ENCODE results near the gene MYH14. TPM values are rescaled to one million over a fixed set of nuclear protein-coding genes. Genes with fewer than 3 reads are reported as not detected.
A peak's percentile ranks its signal among the peaks of the same experiment; 100 is the strongest.

The MYH14 gene
- total and polyA plus RNA-seq, 5 experiments from 2014 or later = not detected

DNA sequence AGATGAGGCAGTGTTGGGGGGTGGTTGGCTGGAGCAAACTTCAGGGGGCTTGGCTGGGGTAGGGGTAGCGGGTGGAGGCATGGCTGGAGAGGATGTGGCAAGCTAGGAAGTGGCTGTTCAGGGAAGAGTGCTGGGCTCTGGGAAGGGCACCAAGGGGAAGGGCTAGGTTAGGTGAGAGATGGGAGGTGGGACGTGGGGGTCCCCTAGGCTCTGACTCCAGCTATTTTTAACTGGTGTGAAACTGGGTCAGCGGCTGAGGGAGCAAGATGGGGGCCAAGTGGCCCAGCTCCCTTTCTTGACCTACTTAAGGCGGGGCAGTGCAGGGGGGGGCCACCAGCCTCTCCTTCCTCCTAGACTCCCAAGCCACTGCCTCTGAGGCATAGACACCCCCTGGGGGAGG lies 118.4 kb downstream of the MYH14 start:
- H3K4me3 Mint-ChIP-seq = no peak overlapping the region
- ATAC-seq (no peak), DNase-seq (no peak)
- POLR2A ChIA-PET = no interaction called here
- H3K27me3 Mint-ChIP-seq = peaks cover 8 to 70% (median 50%) of the 10 kb centered on the region in 5 donors
- H3K9me3 Mint-ChIP-seq = peaks cover 0 to 3% (median 0%) of the 10 kb centered on the region in 9 donors
- H3K36me3 Mint-ChIP-seq = no peaks in the 10 kb centered on the region
- H3K4me1 Mint-ChIP-seq = peaks cover 7 to 13% (median 12%) of the 10 kb centered on the region in 4 donors
- no peak overlapping the region for H3K27ac Mint-ChIP-seq

DNA sequence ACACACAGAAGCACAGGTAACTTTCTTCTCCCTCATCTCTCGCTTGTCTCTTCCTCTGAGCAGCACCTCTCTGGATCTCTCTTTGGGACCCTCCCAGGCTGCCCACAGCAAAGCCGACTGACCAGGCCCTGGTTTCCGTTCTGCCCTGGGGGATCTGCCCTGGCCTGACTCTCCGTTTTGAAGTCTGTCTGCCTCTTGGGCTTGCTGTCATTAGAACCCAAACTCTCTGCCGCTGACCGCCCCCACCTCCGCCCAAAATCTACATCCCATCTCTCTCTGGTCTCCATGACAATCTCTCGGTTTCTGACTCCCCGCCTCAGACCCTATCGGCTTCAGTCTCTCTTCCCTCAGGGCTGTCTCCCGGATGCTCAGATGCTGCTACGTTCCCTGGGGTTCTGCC lies 118.8 kb downstream of the MYH14 start:
- no peak overlapping the region for H3K4me3 Mint-ChIP-seq
- POLR2A ChIA-PET = no interaction called here
- no peak overlapping the region for H3K27ac Mint-ChIP-seq
- H3K27me3 Mint-ChIP-seq = peaks cover 12 to 72% (median 53%) of the 10 kb centered on the region in 5 donors
- ATAC-seq = no peak
- H3K36me3 Mint-ChIP-seq = peaks cover 0 to 3% (median 0%) of the 10 kb centered on the region in 3 donors
- peaks cover 11 to 17% (median 16%) of the 10 kb centered on the region in 4 donors for H3K4me1 Mint-ChIP-seq
- DNase-seq = peak in 1 of 10 donors; percentile 42
- peaks cover 0 to 5% (median 0%) of the 10 kb centered on the region in 9 donors for H3K9me3 Mint-ChIP-seq

DNA sequence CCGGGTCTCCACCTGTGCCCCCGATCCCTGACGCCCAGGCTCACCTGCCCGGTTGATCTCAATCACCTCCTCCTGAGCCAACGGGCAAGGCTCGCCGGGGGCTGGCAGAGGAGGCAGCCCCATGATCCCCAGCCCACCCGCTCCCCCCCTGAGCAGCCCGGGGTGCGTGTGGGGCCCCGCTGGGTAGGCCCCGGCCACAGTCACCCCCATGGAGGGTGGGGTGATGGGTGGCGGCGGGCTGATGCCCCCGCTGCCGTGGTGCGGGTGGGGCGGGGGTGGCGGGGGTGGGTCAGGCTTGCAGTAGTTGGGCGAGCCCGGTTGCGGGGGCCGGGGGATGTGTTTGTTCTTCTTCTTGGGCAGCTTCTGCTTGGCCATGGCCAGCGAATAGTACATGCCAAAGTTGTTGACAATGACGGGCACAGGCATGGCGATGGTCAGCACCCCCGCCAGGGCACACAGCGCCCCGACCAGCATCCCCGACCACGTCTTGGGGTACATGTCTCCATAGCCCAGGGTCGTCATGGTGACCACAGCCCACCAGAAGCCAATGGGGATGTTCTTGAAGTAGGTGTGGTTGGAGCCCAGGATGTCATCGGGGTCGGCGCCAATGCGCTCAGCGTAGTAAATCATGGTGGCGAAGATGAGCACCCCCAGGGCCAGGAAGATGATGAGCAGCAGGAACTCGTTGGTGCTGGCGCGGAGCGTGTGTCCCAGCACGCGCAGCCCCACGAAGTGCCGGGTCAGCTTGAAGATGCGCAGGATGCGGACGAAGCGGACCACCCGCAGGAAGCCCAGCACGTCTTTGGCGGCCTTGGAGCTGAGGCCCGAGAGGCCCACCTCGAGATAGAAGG lies 119.7 kb downstream of the MYH14 start:
- peaks cover 14 to 70% (median 50%) of the 10 kb centered on the region in 5 donors for H3K27me3 Mint-ChIP-seq

DNA sequence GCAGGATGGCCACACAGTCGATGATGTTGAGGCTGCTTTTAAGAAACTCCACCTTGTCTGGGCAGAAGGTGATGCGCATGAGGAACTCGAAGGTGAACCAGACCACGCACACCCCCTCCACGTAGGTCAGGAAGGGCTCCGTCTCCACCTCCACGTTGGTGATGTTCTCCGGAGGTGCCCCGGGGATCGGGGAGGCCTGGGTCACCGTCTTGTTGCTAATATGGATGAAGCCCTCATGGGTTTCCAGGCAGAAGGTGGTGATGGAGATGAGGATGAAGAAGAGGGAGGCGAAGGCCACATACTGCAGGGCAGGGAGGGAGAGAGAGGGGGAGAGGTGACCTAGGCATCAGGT lies 120.3 kb downstream of the MYH14 start:
- no peak overlapping the region for H3K27ac Mint-ChIP-seq
- ATAC-seq (no peak), DNase-seq (peak in 1 of 10 donors; percentile 32)
- H3K4me3 Mint-ChIP-seq = no peak overlapping the region
- POLR2A ChIA-PET = interaction anchor here (0.6 kb wide), 1 partner anchor 73 kb away, joined by 4 read pairs; no protein-coding TSS in a partner anchor
- H3K27me3 Mint-ChIP-seq = peaks cover 14 to 67% (median 49%) of the 10 kb centered on the region in 5 donors
- H3K36me3 Mint-ChIP-seq = peaks cover 0 to 10% (median 0%) of the 10 kb centered on the region in 3 donors
- peaks cover 16 to 25% (median 22%) of the 10 kb centered on the region in 4 donors for H3K4me1 Mint-ChIP-seq
- H3K9me3 Mint-ChIP-seq = peaks cover 0 to 11% (median 0%) of the 10 kb centered on the region in 9 donors

More for the DNA sequence above, 119.7 kb downstream of the MYH14 start:
- peaks cover 16 to 25% (median 22%) of the 10 kb centered on the region in 4 donors for H3K4me1 Mint-ChIP-seq
- H3K36me3 Mint-ChIP-seq = peaks cover 0 to 10% (median 0%) of the 10 kb centered on the region in 3 donors
- no peak overlapping the region for H3K4me3 Mint-ChIP-seq
- ATAC-seq (no peak), DNase-seq (peak in 1 of 10 donors; percentile 52)
- H3K27ac Mint-ChIP-seq = no peak overlapping the region
- H3K9me3 Mint-ChIP-seq = peaks cover 0 to 11% (median 0%) of the 10 kb centered on the region in 9 donors
- POLR2A ChIA-PET = no interaction called here

DNA sequence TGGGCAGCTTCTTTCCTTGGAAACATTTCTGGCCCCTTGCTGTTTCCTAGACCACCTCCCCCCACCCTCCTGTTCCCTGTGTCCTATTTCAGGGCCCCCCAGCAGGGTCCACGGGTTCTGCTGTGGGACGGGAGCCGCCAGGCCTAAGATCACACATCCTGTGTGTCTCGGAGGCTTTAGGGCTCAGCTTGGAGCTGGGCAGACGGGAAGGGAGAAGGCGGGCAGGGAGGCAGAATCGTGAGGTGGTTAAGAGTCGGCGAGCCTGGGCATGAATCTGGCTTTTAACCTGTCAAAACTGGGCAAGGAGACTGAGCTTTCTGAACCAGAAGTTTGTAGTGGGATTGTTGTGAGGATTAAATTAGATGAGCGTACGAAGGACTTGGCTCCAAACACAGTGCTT lies 120.9 kb downstream of the MYH14 start:
- peaks cover 14 to 64% (median 49%) of the 10 kb centered on the region in 5 donors for H3K27me3 Mint-ChIP-seq
- H3K9me3 Mint-ChIP-seq = peaks cover 0 to 13% (median 1%) of the 10 kb centered on the region in 9 donors
- H3K4me1 Mint-ChIP-seq = peaks cover 17 to 27% (median 25%) of the 10 kb centered on the region in 4 donors
- POLR2A ChIA-PET = interaction anchor here (0.6 kb wide), 1 partner anchor 73 kb away, joined by 4 read pairs; no protein-coding TSS in a partner anchor
- peak in 1 of 10 donors; percentile 36 for DNase-seq
- ATAC-seq = no peak
- H3K27ac Mint-ChIP-seq = peak overlapping the region in 2 of 10 donors; percentile 6 to 61
- H3K36me3 Mint-ChIP-seq = peaks cover 0 to 10% (median 1%) of the 10 kb centered on the region in 3 donors
- H3K4me3 Mint-ChIP-seq = peak overlapping the region in 1 of 10 donors; percentile 80

DNA sequence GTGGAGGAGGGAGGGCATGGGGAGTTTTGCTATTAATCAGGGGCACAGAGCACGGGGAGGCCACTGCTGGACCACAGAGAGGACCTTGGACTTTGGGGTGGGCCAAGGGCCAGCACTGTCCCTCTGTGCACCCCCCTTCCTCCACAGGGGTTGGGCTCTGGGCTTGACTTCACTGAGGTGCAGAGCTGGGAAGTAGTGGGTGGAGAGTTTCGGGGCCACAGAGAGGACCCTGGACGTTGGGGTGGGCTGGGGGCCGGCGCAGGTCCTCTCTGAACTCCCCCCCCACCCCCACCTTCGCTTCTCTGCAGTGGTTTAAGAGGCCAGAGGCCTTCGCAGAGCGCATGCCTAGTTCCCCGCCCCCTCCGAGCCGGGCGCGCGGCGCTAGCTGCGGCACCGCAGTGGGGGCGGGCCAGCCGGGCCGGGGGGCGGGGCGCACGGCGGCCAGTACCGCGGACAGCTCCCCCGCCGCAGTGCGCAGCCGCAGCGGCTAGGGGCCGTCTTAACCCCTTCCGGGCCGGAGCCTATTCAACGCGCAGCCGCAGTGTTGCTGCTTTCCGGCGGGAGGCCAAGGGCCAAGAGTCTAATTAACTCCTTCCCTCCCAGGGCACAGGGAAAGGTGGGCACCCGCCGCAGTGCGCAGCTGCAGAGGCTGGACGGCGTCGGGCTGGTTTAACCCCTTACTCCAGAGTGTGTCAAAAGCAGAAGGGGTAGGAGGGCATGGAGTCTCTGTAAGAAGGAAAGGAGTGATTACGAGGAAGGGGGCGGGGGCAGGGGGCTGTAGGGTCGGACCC lies 122.1 kb downstream of the MYH14 start:
- peaks cover 25 to 39% (median 35%) of the 10 kb centered on the region in 4 donors for H3K4me1 Mint-ChIP-seq
- peaks cover 17 to 71% (median 54%) of the 10 kb centered on the region in 5 donors for H3K27me3 Mint-ChIP-seq
- peaks cover 0 to 22% (median 7%) of the 10 kb centered on the region in 9 donors for H3K9me3 Mint-ChIP-seq
- peak overlapping the region in 2 of 10 donors; percentile 22 to 42 for H3K4me3 Mint-ChIP-seq
- no peak overlapping the region for H3K27ac Mint-ChIP-seq
- peaks cover 0 to 12% (median 6%) of the 10 kb centered on the region in 3 donors for H3K36me3 Mint-ChIP-seq
- DNase-seq (peak; percentile 44 to 75 (median 64)), ATAC-seq (peak; percentile 45 to 55)
- POLR2A ChIA-PET = interaction anchor here (0.8 kb wide), 1 partner anchor 8 kb away, joined by 4 read pairs; no protein-coding TSS in a partner anchor

DNA sequence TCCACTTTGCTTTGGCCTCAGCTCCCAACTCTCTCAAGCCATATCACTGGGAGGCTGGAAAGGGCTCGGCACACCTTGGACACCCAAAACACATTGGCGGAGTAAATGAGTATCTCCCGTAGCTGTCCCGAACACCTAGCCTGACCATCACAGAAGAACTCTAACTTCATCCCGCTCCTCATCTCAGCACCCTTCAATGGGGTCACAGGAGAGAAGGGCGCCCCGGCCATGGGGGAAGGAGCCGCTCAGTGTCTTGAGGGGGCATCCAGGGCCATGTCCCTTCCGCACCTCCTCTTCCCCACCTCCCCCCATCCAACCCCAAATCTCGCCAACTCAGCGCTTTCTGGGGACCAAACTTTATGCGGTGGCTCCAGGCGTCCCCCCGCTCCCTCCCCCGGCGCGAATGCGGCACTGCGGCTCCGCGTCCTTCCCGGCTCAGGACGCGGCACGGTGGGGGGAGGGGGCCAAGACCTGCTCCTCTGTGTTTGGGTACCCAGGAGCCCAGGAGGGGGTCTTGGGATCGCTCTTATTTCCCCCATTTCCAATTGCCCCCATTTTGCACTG lies 122.8 kb downstream of the MYH14 start:
- H3K36me3 Mint-ChIP-seq = peaks cover 0 to 12% (median 6%) of the 10 kb centered on the region in 3 donors
- ATAC-seq (no peak), DNase-seq (peak in 1 of 10 donors; percentile 49)
- H3K4me3 Mint-ChIP-seq = peak overlapping the region in 3 of 10 donors; percentile 42 to 67 (median 62)
- peaks cover 0 to 22% (median 7%) of the 10 kb centered on the region in 9 donors for H3K9me3 Mint-ChIP-seq
- H3K4me1 Mint-ChIP-seq = peaks cover 27 to 46% (median 38%) of the 10 kb centered on the region in 4 donors
- peaks cover 17 to 69% (median 50%) of the 10 kb centered on the region in 5 donors for H3K27me3 Mint-ChIP-seq
- no peak overlapping the region for H3K27ac Mint-ChIP-seq
- POLR2A ChIA-PET = interaction anchor here (0.8 kb wide), 1 partner anchor 8 kb away, joined by 4 read pairs; no protein-coding TSS in a partner anchor

DNA sequence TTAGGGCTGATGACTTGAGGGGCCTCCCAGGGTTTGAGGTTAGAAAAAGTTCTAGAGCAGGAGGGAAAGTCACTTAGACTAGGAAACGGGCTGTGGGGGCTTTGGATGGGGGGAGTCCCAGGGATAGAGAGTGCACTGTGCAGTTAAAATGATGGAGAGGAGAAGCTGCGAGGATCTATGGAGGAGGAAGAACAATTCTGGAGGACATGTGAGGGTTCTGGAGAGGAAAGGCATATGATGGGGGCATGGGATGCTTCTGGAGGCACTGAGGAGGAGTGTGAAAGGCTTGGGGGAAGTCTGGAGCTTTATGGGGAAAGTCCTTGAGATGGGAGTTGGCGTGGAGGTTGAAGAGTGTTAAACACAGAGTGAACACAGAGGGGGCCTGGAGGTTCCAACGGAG lies 123.6 kb downstream of the MYH14 start:
- DNase-seq (peak in 1 of 10 donors; percentile 7), ATAC-seq (no peak)
- H3K27ac Mint-ChIP-seq = peak overlapping the region in 3 of 10 donors; percentile 21 to 49 (median 46)
- POLR2A ChIA-PET = no interaction called here
- H3K9me3 Mint-ChIP-seq = peaks cover 0 to 22% (median 7%) of the 10 kb centered on the region in 9 donors
- peaks cover 33 to 54% (median 45%) of the 10 kb centered on the region in 4 donors for H3K4me1 Mint-ChIP-seq
- H3K36me3 Mint-ChIP-seq = peaks cover 0 to 12% (median 6%) of the 10 kb centered on the region in 3 donors
- peaks cover 17 to 76% (median 57%) of the 10 kb centered on the region in 5 donors for H3K27me3 Mint-ChIP-seq
- H3K4me3 Mint-ChIP-seq = peak overlapping the region in 9 of 10 donors; percentile 11 to 76 (median 62)

DNA sequence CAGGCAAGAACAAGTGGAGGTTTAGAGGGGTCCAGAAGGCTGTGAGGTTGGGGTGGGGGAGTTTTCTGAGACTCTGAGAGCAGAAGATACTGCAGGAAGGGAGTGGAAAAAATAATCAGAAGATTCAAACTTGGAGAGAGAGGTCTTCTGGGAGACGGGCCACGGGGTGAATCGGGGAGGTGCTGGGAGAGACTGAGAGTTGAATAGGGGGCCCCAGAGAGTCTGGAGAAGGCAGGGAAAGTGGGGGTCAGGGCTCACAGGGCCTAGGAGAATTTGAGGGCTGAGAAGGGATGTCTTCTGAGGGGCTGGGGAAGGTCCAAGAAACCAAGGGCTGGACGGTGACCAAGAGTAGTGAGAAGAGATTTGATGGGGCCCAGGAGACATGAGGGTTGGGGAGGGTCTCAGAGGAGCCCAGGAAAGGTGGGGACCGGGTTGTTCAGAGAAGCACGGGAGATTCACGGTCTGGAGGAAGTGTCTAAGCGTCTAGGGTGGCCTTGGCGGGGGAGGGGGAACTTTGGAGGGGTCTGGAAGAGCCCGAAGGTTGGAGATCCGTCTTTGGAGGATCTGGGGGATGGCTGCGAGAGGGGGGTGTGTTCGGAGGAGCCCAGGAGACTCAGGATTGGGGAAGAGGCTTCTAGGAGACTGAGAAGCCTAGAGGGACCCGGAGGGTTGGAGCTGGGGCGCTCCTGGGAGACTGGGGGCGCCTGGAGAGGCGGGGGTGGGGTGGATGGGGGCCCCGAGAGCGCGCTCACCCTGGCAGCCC lies 124.2 kb downstream of the MYH14 start:
- H3K36me3 Mint-ChIP-seq = peaks cover 0 to 12% (median 6%) of the 10 kb centered on the region in 3 donors
- peak overlapping the region; percentile 13 to 76 (median 64) for H3K4me3 Mint-ChIP-seq
- H3K9me3 Mint-ChIP-seq = peaks cover 0 to 24% (median 7%) of the 10 kb centered on the region in 9 donors
- H3K27me3 Mint-ChIP-seq = peaks cover 17 to 76% (median 53%) of the 10 kb centered on the region in 5 donors
- peak overlapping the region in 5 of 10 donors; percentile 8 to 64 (median 46) for H3K27ac Mint-ChIP-seq
- H3K4me1 Mint-ChIP-seq = peaks cover 33 to 60% (median 50%) of the 10 kb centered on the region in 4 donors
- DNase-seq (peak in 1 of 10 donors; percentile 46), ATAC-seq (no peak)
- POLR2A ChIA-PET = no interaction called here

DNA sequence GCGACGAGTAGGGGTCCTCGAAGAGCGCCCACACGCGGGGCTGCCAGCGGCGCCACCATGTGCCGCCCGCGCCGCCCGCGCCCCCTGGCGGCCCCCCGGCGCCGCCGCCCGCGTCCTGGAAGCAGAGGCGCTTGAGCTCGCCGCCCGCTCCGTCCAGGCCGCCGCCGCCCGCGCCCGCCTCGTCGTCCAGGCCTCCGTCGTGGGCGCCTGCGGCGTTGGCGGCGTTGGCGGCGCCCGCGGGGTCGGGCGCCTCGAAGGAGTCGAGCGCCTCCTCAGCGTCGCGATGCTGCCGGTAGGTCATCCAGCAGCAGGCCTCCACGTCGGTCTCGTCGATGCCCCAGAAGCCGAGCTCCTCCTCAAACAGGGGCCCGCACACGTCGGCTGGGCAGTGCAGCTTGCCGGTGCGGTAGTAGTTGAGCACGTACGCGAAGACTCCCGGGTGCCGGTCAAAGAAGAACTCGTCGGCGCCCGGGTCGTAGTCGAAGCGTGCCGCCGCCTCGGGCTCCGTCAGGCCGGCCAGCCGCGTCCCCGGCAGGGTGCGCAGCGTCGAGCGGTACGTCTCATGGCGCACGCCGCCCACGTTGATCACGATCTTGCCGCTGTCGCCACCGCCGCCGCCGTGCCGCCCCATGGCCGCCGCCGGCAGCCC lies 124.9 kb downstream of the MYH14 start:
- Mint-ChIP-seq H3K4me3 (peak overlapping the region in 1 of 10 donors; percentile 15), H3K27me3 (peaks cover 17 to 76% (median 53%) of the 10 kb centered on the region in 5 donors), H3K9me3 (peaks cover 0 to 26% (median 7%) of the 10 kb centered on the region in 9 donors), H3K36me3 (peaks cover 0 to 12% (median 6%) of the 10 kb centered on the region in 3 donors), H3K27ac (no peak overlapping the region), H3K4me1 (peaks cover 33 to 66% (median 54%) of the 10 kb centered on the region in 4 donors)
- POLR2A ChIA-PET = no interaction called here
- ATAC-seq (peak in 1 of 2 donors; percentile 1), DNase-seq (peak in 2 of 10 donors; percentile 21 to 41)

DNA sequence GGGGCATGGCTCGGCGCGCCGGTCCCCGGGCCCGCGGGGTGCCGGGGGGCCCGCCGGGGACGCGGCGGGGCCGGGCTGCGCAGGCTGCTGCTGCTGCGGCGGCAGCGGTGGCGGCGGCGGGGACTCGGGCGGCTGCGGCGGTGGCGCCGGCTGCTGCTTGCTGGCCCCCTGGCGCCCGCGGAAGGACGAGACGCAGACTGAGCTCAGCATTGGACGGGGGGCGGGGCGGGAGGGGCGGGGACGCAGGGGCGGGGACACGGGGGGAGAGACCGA lies 125.4 kb downstream of the MYH14 start:
- peak in 1 of 10 donors; percentile 75 for DNase-seq
- ATAC-seq = peak in 1 of 2 donors; percentile 13
- POLR2A ChIA-PET = no interaction called here
- peaks cover 1 to 12% (median 6%) of the 10 kb centered on the region in 3 donors for H3K36me3 Mint-ChIP-seq
- H3K4me3 Mint-ChIP-seq = peak overlapping the region in 7 of 10 donors; percentile 66 to 91 (median 79)
- peaks cover 17 to 76% (median 56%) of the 10 kb centered on the region in 5 donors for H3K27me3 Mint-ChIP-seq
- peaks cover 0 to 26% (median 7%) of the 10 kb centered on the region in 9 donors for H3K9me3 Mint-ChIP-seq
- H3K27ac Mint-ChIP-seq = no peak overlapping the region
- H3K4me1 Mint-ChIP-seq = peaks cover 35 to 71% (median 59%) of the 10 kb centered on the region in 4 donors
